Fibroblast of lung (primary cell): ENCODE data around the gene TTLL10. TPM values are rescaled to one million over a fixed set of nuclear protein-coding genes. Genes with fewer than 3 reads are reported as not detected.

ENCODE experiments used
- DNase-seq, 2 donors: peaks; one replicate each; pipeline versions ENCODE4 v3.0.0 to v3.0.0-alpha.2; 2010; ENCODE audit warnings: low read depth in 2 of 2
- H2AFZ ChIP-seq: 2 replicates; pipeline ENCODE4 v1.5.1; 2012; ENCODE audit warnings: low read length, control low read depth, inconsistent platforms
- H3K27ac ChIP-seq: 2 replicates; pipeline ENCODE4 v1.5.1; 2011; ENCODE audit warnings: low read length, control low read depth; ENCODE audit not compliant: insufficient read depth
- H3K27me3 ChIP-seq: 2 replicates; pipeline ENCODE4 v1.5.1; 2011; ENCODE audit warnings: mild to moderate bottlenecking, low read length; ENCODE audit not compliant: control insufficient read depth, insufficient read depth
- H3K36me3 ChIP-seq: 2 replicates; pipeline ENCODE4 v1.5.1; 2011; ENCODE audit warnings: low read length; ENCODE audit not compliant: control insufficient read depth, insufficient read depth
- H3K4me1 ChIP-seq: 2 replicates; pipeline ENCODE4 v1.5.1; 2011; ENCODE audit warnings: low read length; ENCODE audit not compliant: control insufficient read depth, insufficient read depth; ENCODE audit errors: extremely low read depth
- H3K4me2 ChIP-seq: 2 replicates; pipeline ENCODE4 v1.5.1; 2011; ENCODE audit warnings: low read length, control low read depth; ENCODE audit not compliant: insufficient read depth; ENCODE audit errors: extremely low read depth
- H3K4me3 ChIP-seq, 4 experiments: fragments of 200-600 bp in 1 of 4; sonication (generic) in 1 of 4; replicated peaks in 1 of 4; 2 replicates each; pipeline ENCODE4 v1.5.1; 2011 to 2016; ENCODE audit warnings: low read length in 4 of 4, low read depth in 3 of 4, mild to moderate bottlenecking in 3 of 4, control low read depth in 2 of 4, inconsistent platforms in 1 of 4, mixed read lengths in 1 of 4; ENCODE audit not compliant: insufficient read depth in 1 of 4; ENCODE audit errors: control extremely low read depth in 1 of 4
- H3K79me2 ChIP-seq: 2 replicates; pipeline ENCODE4 v1.5.1; 2012; ENCODE audit warnings: mild to moderate bottlenecking, low read length, inconsistent platforms; ENCODE audit not compliant: control insufficient read depth, insufficient read depth
- H3K9ac ChIP-seq: 2 replicates; pipeline ENCODE4 v1.5.1; 2011; ENCODE audit warnings: mild to moderate bottlenecking, low read length, control low read depth; ENCODE audit not compliant: insufficient read depth
- H3K9me3 ChIP-seq: 2 replicates; pipeline ENCODE4 v1.5.1; 2012; ENCODE audit warnings: low read depth, low read length; ENCODE audit not compliant: control insufficient read depth, insufficient read depth
- H4K20me1 ChIP-seq: 2 replicates; pipeline ENCODE4 v1.5.1; 2011; ENCODE audit warnings: low read length; ENCODE audit not compliant: control insufficient read depth, insufficient read depth; ENCODE audit errors: extremely low read depth
- EZH2 ChIP-seq: IDR thresholded peaks from 2 replicates; pipeline ENCODE4 v1.5.1; 2012; ENCODE audit warnings: low read length, control low read depth, mild to moderate bottlenecking; ENCODE audit errors: missing control alignments
- polyA plus RNA-seq, 2 donors: library from polyadenylated mRNA; depleted of rRNA in 1 of 2; stranded (reverse) in 1 of 2; unstranded in 1 of 2; fragments of >200 nt; gene quantifications; 2 replicates each; pipeline ENCODE4 v1.2.1, GENCODE V29; 2011 to 2012; ENCODE audit warnings: missing spikeins in 1 of 2
- total RNA-seq: library from RNA; depleted of rRNA; stranded (reverse); fragments of >200 nt; gene quantifications from 2 replicates; pipeline ENCODE4 v1.2.1, GENCODE V29; 2014
- TF ChIP-seq, protein P1 (sequence below), 2 donors: IDR thresholded peaks in 1 of 2; conservative IDR thresholded peaks in 1 of 2; 1 replicate in 1 of 2; 2 replicates in 1 of 2; pipeline ENCODE4 v1.5.1; 2011 to 2012; ENCODE audit warnings: low read length in 2 of 2, control low read depth in 1 of 2, inconsistent platforms in 1 of 2, low read depth in 1 of 2, mild to moderate bottlenecking in 1 of 2

TTLL10 gene
- total and polyA plus RNA-seq, 2 donors (not counting 1 experiment from before 2014, with no cell fraction given): not detected

GRCh38 chr1:1231400-1232207 is 57.9 kb downstream of the TTLL10 start, which contains the start of gene SDF4:
Gene SDF4 (minus strand): TSS chr1:1232001. CDS start chr1:1228772, 3,229 bp downstream.
- Histone ChIP-seq H3K4me3 (peak within 1 kb of the TSS; percentile 67 to 86 (median 78)), H3K79me2 (peaks cover 61% of the 10 kb centered on the region), H4K20me1 (no peaks in the 10 kb centered on the region), H2AFZ (peak within 1 kb of the TSS; percentile 33), H3K9me3 (no peaks in the 10 kb centered on the region), H3K4me1 (peaks cover 7% of the 10 kb centered on the region), H3K36me3 (peaks cover 23% of the 10 kb centered on the region), H3K27me3 (no peaks in the 10 kb centered on the region), H3K9ac (peak within 1 kb of the TSS; percentile 96), H3K27ac (peak within 1 kb of the TSS; percentile 91), H3K4me2 (peak within 1 kb of the TSS; percentile 88)
- TF ChIP-seq, protein P1, sequence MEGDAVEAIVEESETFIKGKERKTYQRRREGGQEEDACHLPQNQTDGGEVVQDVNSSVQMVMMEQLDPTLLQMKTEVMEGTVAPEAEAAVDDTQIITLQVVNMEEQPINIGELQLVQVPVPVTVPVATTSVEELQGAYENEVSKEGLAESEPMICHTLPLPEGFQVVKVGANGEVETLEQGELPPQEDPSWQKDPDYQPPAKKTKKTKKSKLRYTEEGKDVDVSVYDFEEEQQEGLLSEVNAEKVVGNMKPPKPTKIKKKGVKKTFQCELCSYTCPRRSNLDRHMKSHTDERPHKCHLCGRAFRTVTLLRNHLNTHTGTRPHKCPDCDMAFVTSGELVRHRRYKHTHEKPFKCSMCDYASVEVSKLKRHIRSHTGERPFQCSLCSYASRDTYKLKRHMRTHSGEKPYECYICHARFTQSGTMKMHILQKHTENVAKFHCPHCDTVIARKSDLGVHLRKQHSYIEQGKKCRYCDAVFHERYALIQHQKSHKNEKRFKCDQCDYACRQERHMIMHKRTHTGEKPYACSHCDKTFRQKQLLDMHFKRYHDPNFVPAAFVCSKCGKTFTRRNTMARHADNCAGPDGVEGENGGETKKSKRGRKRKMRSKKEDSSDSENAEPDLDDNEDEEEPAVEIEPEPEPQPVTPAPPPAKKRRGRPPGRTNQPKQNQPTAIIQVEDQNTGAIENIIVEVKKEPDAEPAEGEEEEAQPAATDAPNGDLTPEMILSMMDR (conservative IDR thresholded peaks at IDR 0.05 in 1 of 2, IDR thresholded peaks at IDR 0.05 in 1 of 2; ENCODE audit: low read depth in 1 of 2, low read length in 2 of 2): no peak
- no peak for TF ChIP-seq EZH2
- peak; percentile 95 to 97 for DNase-seq

GRCh38 chr1:1232208-1232795 is 58.6 kb downstream of the TTLL10 start, which contains the start of gene B3GALT6:
Gene B3GALT6 (plus strand): TSS chr1:1232237. CDS start chr1:1232279, 42 bp downstream.
- Histone ChIP-seq H3K4me2 (peak within 1 kb of the TSS; percentile 88), H3K27ac (peak within 1 kb of the TSS; percentile 91), H3K27me3 (no peaks in the 10 kb centered on the region), H2AFZ (peak within 1 kb of the TSS; percentile 33), H3K4me1 (peaks cover 10% of the 10 kb centered on the region), H3K9ac (peak within 1 kb of the TSS; percentile 96), H3K4me3 (peak within 1 kb of the TSS; percentile 67 to 86 (median 78)), H3K36me3 (peaks cover 22% of the 10 kb centered on the region), H3K79me2 (peaks cover 56% of the 10 kb centered on the region), H3K9me3 (no peaks in the 10 kb centered on the region), H4K20me1 (no peaks in the 10 kb centered on the region)
- TF ChIP-seq, protein P1 (conservative IDR thresholded peaks at IDR 0.05 in 1 of 2, IDR thresholded peaks at IDR 0.05 in 1 of 2; ENCODE audit: low read depth in 1 of 2, low read length in 2 of 2): no peak
- TF ChIP-seq EZH2: no peak
- peak in 1 of 2 donors; percentile 27 for DNase-seq
